GM19238 (cell line): ENCODE data around the gene PNPLA7.

Experiments
- DNase-seq: peaks from one replicate; pipeline ENCODE4 v3.0.0; 2011; ENCODE audit warnings: low spot score; ENCODE audit not compliant: insufficient read length

The PNPLA7 gene

DNA sequence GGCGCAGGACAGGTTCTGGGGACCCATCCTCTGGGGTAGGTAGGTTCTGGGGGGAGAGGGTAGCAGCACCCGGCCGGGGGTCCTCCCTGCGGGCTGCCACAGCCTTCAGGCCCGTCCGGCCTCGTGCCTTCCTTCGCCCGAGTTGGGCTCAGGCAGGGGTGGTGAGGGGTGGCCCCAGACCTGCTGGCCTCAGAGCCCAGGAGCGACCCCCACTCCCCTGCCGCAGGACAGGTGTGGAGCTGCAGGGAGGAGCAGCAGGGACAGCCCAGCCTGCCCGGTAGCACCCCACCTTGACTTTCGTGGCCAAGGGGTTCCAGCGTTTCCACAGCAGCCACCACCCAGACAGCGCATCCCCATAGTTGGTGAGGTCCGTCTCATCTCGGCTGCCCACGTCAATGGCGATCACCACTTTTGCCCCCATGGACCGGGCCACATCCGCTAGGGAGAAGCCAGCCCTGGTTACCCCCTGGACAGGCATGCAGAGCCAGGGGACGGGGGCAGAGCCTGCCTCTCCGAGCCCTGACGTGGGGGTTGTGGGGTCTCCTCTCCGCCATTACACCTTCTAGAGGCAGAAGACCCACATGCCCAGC is 87.7 kb downstream of the PNPLA7 start:
- DNase-seq = no peak

- peak; percentile 71 for DNase-seq
Observed at GRCh38 chr9:137461663-137462395, 88.4 kb downstream of the PNPLA7 start.

DNA sequence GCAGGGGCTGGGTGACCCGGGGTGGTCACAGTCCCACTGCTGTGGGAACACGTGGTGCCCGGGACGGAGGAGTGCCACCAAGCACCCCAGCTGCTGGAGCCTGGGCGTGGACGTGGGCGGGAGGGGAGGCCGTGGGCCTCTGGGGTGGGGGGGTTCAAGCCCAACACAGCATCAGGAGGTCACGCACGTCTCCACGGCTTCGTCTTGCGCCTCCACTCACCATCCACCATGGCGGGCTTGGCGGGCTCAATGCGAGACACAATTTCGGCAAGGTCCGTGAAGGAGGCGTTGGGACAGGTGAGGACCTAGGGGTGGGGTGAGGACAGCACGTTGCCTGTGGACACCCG is 88.9 kb downstream of the PNPLA7 start:
- DNase-seq = no peak

GRCh38 chr9:137460363-137461315 is 89.6 kb downstream of the PNPLA7 start:
- no peak for DNase-seq

- DNase-seq = no peak
Observed at GRCh38 chr9:137459601-137460362, 90.4 kb downstream of the PNPLA7 start.

- peak; percentile 100 for DNase-seq
Observed at GRCh38 chr9:137459152-137459600, 91.0 kb downstream of the PNPLA7 start, which contains the start of gene NSMF. NSMF (minus strand) TSS chr9:137459334; CDS start chr9:137459102, 232 bp downstream.

GRCh38 chr9:137458194-137459151 is 91.7 kb downstream of the PNPLA7 start:
- no peak for DNase-seq

- DNase-seq = no peak
Observed at GRCh38 chr9:137457406-137458193, 92.6 kb downstream of the PNPLA7 start.

- DNase-seq = no peak
Observed at GRCh38 chr9:137456864-137457405, 93.3 kb downstream of the PNPLA7 start.

GRCh38 chr9:137456061-137456863 is 93.9 kb downstream of the PNPLA7 start:
- DNase-seq = no peak

DNA sequence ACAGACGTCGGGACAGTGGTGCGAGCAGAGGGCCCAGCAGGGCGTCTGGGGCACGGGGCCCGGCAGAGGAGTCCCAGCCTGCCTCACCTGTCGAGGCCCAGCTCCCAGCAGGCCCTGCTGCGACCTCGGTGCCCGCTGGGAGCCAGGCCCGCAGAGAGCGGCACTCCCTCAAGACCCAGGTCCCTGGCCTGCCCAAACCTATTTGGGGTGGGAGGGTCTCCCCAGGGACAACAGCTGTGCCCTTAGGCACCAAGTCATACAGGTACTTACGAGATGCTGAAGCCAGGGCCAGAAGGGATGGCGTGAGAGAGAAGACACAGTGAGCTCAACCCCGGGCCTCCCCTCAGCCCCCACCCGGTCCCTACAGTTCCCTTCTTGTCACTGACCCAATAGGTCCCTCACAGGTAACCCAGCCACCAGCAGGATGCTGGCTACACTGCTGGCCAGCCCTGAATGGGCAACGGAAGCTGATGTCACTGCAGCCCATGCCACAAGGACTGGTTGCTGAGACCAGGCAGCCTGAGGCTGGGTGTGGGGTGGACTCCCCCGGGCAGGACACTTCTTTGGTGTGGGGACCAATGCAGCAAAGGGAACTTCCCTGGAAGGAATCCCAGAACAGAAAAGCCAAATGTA is 94.7 kb downstream of the PNPLA7 start:
- no peak for DNase-seq

DNA sequence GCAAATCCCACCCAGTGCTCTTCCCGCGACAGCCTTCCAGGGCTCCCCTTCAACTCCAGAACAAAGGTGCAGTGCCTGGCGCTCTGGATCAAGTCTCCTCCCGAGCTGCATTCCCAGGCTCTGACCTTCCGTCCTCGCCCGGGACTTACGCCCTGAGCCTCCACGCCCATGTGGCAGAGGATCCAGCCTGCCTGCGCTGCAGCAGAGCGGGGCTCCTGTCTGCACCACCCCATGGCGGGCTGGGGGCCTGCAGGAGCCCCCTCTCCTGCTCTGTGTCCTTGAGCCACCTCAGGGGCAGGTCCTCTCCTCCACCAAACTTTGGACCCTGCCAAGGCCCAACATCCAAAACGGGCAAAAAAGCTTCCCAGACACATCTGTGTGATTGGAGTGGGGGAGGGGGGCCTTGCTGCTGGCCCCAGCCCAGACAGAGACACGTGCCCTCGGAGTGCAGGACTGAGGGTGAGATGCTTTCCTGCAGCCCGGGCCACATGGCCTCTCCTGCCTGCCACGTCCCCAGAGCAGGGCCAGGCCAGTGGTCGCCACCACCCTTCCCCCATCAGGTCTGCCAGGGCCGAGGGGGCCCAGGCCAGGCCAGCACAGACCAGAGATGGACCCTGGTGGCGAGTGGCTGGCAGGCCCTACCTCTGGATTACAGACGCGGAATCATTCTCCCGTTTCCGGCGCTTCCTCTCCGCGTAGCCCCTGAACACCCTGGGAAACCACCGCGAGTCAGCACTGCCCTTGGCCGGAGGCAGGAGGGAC is 95.4 kb downstream of the PNPLA7 start:
- no peak for DNase-seq

- DNase-seq = peak; percentile 52
Observed at GRCh38 chr9:137454145-137454596, 96.0 kb downstream of the PNPLA7 start.

DNA sequence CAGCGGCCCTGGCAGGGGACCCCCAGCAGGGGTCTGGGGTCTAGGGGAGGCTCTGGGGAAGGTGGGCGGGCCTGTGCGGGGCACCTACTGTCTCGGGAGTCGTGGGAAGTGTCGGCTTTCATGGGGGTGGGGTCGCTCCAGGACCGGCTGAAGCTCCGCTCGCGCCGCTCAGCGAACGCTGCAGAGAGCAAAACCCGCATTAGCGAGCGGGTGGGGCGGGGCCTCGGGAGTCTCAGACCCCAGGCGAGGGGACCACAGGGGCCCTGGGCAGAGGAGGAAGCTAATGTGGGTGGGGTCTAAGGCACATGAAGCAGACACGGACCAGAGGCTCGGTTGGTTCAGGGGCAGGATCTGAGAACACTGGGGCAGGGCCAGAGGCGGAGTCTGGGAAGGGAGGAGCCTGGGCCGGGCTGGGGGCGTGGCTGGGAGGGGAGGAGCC is 96.5 kb downstream of the PNPLA7 start:
- DNase-seq = peak; percentile 84

- no peak for DNase-seq
Observed at GRCh38 chr9:137452761-137453642, 97.2 kb downstream of the PNPLA7 start.
